HG03280 (cell line): ENCODE results near the gene ABCA2.
"Not testable (repeated sequence)": the region's sequence is repeated elsewhere in the genome, so short reads cannot be mapped to it uniquely, and the experiment has no call there.

Source experiments
- ATAC-seq: cut with Tn5 transposase; IDR thresholded peaks from one replicate; pipeline ENCODE4 v1.9.1; 2021; ENCODE audit warnings: mild to moderate bottlenecking, moderate library complexity; ENCODE audit not compliant: unreplicated experiment

Gene ABCA2

DNA sequence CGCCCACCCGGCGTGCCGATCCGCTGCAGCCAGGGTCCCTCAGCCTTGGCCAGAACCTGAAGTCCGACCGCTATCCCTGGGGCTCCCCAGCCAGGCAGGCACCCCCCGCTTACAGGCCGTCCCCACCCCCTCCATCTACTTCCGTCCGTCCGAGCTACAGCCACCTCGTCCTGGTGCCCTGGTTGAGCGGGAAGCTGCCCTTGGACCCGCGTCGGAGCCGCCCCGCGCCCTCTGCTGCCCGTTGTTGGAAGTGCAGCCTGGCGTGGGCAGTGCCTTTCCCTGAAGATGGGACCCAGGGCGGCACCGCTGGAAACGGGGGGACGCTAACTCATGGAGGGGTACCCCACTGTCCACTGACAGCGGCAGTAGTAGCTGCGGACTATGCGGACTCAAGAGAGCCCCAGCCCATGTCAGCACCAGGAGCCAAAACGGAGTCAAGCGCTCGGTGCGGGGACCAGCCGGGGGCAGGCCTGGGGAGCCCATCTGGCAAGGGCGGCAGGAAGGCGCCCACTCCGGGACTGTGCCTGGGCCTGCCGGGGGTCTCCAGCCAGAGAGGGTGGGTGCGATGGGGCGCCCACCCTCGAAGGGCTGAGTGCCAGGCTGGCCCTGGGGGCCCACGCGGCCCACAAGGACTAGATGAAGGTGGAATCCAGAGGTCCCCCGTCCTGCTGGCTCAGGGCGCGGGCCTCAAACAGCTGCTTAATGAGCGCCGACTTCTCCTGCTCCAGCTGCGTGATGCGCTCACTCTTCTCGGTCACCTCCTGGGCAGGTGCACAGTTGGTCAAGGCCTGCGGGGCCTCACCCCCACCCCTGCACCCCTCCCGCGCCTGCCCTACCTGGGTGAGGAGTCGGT is 36.2 kb upstream of the ABCA2 start:
- ATAC-seq, result no peak

DNA sequence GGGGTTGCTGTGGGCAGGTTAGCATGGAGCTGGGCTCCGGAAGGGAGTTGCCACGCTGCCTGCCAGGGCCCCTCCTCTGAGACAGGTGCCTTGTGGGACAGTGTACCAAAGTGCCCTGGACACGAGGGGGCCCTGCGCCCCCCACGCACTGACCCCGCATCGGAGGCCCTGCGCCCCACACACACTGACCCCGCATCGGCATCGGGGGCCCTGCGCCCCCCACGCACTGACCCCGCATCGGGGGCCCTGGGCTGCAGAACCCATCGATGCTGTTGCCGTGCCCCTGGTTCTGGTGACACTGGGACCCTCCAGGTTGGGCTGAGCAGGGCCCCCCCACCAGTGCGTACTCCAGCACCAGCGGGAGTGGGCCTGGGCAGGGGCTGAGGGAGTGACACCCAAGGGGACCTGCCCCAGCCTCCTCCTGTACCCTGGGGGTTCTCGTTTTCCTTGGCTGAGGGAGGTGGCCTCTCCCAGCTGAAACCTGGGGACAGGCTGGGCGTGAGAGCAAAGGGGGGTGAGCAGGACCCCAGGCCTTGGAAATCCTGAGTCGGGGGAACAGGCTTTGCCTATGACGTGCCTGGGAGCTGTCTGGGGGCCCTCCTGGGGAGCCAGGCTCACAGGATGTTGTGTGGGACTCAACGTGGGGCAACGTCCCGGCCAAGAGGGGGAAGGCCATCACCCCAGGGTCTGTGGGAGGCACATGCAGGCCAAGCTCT is 35.4 kb upstream of the ABCA2 start:
- no peak for ATAC-seq

DNA sequence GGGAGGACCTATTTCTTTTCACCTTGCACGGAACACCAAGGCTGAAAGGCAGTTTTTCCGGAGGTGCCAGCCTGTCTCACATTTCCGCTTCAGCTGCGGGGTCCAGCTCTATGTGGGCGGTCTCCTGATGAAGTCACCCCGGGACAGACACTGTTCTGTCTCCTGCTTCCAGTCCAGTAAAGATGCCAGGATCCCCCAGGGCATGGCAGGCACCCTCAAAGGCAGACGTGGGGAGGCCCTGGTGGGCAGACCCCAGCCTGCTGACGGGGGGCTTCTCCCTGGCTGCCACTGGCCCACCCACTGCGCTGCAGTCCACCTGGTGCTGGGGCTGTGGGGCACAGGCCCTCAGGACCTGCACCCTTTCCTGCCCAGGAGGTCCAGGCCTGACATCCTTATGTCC is 34.8 kb upstream of the ABCA2 start:
- ATAC-seq, result not testable (repeated sequence)

DNA sequence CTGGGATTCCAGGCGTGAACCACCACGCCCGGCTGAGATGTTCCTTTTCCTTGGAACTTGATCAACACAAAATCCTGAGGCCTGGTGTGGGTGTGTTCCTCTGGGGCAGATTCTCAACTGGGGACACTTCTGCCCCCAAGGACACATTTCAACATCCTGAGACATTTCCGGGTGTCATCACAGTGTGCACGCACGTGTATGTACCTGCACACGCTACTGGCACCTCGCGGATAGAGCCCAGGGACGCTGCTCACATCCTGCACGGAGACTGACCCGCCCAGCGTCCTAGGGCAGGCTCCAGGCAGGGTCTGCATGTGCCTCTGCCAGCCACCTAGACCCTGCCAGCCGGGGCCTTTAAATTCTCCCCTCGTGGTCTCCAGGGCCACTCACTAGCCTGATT is 34.3 kb upstream of the ABCA2 start:
- ATAC-seq, result no peak

DNA sequence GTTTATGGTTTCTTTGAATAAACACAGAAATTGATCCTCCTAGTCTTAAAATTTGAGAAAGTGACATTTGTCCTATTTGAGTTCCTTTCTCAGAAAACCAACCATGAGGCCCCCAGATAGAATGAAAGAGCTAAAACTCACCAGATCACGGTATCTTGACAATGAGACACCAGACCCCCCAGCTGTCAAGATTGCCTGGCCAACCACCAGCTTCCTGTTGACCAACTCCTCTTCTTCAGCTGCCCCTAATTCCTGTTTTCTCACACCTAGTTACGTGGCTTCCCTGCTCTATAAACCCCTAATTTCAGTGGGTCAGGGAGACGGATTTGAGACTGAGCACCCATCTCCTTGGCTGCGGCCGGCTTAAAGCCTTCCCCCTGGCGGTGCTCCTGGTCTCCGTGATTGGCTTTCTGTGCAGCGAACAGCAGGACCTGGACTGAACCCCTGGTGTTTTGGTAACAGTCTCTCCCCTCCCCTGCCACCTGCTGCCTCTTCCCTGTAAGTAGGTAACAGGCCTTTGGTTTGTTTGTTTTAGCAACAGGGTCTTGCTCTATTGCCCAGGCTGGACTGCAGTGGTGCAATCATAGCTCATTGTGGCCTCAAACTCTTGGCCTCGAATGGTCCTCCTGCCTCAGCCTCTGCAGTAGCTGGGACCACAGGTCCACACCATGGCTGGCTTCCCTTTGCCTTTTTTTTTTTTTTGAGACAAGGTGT is 30.6 kb upstream of the ABCA2 start:
- ATAC-seq, result no peak

DNA sequence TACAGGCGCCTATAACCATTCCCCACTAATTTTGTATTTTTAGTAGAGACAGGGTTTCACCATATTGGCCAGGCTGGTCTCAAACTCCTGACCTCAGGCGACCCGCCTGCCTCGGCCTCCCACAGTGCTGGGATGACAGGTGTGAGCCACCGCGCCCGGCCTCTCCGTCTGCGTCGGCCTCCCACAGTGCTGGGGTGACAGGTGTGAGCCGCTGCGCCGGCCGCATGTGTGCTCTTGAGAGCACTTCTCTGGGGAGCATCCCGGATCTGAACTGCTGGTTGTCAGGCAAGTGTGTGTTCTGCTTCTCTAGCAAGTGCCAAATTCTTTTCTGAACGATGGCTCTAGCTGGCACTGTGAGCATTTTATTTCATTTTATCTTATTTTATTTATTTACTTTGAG is 29.5 kb upstream of the ABCA2 start:
- ATAC-seq, result no peak

DNA sequence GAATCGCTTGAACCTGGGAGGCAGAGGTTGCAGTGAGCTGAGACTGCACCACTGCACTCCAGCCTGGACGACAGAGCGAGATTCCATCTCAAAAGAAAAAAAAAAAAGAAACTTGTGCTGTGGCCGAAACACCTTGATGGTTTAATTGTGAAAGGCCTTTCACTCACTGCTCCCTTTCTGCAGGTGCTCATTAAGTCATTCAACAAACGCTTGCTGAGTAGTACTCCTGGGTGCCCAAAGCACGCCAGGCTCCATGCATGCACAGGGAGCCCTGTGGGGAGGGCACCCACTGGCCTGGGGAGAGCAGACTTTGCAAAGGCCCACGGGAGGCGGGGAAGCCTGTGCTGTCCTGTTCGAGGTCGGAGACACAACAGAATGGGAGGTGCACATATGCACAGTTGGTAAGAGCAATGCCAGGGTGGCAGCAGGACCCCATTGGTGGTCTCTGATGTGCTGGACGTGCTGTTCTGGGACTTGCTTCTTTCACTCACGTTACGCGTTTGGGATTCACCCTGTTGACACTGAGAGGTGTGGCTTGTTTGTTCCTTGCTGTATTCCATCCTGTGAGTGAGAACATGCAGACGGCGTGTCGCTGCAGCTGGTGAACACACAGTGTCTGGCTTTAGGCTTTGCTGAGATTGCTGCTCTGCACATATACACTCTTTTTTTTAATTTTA is 28.8 kb upstream of the ABCA2 start:
- ATAC-seq, result no peak

DNA sequence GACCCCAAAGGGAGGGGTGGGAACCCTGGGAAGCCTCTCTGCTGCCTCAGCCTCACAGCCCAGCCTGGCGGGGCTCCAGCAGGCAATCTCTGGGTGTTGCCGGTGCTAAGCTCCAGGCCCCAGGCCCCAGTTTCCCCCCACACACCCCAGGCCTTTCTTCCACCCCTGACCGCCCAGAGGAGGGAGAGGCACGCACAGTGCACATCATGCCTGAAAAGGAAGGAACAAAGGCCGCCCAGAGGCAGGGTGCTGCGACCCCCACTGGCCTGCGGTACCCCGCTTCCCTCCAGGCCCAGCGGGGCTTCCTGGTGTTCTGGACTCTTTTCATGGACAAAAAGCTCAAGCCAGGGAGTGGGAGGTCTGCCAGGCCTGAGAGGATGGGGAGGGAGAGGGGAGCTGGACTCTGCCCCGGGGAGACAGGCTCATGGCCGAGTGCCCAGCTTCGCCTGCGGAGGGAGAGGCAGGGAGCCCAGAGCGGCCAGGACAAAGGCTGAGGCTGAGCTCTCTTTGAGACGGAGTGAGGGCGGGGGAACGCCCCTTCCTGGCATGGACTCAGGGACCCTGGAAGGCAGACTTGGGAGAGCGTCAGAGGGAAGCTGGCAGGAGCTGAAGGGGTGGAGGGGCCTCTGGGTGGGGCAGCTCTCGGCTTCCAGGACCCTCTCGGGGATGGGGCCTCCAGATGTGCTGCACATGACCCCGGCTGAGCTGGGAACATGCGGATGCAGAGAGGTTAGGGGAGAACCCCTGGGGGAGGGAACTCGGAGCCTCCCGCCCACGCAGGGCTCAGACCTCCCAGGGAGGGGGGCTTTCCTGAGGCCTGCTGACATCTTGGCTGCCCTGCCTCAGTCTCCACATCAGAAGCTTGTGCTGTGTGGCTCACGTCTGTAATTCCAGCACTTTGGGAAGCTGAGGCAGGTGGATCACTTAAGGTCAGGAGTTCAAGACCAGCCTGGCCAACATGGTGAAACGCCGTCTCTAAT is 27.6 kb upstream of the ABCA2 start:
- ATAC-seq, result no peak

DNA sequence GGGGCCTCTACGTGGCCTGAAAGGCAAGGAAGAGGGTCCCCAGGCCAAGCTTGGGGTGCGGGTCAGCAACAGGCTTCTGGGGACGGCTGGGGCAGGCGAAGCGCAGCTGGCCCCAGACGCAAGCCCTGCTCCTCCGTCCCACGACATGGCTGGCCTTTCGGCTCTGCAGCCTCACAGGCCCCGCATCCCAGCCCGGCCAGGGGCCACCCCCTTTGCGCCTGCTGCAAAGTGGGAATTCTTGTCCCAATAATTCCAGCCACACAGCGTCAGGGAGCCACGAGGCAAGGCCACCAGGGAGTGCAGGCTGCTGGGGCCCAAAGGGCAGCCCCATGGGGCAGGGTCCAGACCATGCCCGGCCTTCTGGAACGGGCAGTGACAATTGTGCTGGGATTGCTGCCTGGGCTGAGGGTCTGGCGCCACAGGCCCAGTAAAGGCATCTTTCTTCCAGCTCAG is 26.9 kb upstream of the ABCA2 start:
- ATAC-seq, result no peak

DNA sequence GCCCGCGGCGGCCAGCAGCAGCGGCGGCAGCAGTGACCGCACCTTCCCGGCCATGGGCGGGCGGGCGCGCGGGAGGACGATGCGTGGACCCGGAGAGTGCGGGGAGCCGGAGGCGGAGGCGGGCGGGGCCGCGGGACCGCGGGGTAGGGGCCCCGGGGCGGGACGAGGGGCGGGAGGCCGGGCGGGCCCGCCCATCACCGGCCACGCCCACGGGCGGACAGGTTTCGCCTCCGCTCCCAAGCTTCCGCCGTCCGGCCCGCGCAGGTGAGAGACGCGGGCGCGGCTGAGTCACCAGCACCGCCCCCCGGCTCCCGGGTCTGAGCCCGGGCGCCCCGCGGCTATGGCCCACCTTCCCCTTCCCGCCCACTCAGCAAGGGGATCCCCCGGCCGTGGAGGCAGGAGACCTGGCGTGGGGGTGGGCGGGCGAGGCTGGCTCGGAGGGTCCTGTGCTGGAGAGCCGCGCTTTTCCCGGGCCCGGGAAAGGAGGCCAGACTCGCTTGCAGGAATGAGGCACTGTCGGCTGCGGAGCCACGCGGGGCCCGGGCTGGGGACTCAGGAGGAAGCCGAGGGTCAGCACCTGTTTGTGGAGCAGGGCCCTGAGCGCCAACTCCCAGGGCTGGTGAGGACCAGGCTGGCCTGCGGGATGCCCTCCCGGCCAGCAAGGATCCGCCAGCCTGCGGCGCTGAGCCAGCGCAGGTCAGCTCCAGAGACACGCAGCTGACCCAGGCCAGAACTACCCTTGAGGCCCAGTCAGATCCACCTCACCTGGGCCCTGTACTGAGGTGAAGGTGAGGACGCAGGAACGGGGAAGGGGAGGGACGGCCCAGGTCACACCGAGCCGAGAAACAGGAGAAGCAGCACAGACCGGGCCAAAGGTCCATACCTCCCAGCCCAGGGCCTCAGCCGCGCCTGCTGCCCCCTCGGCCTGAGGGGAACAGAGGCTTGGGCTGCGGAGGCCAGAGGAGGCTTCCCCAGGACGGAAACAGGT is 26.2 kb upstream of the ABCA2 start, which contains the start of gene ENTPD2:
Gene ENTPD2, minus strand, starts transcription at position 118 of the 988 bp plus-strand sequence. Its CDS starts 64 bp downstream, at position 54.
- no peak for ATAC-seq

DNA sequence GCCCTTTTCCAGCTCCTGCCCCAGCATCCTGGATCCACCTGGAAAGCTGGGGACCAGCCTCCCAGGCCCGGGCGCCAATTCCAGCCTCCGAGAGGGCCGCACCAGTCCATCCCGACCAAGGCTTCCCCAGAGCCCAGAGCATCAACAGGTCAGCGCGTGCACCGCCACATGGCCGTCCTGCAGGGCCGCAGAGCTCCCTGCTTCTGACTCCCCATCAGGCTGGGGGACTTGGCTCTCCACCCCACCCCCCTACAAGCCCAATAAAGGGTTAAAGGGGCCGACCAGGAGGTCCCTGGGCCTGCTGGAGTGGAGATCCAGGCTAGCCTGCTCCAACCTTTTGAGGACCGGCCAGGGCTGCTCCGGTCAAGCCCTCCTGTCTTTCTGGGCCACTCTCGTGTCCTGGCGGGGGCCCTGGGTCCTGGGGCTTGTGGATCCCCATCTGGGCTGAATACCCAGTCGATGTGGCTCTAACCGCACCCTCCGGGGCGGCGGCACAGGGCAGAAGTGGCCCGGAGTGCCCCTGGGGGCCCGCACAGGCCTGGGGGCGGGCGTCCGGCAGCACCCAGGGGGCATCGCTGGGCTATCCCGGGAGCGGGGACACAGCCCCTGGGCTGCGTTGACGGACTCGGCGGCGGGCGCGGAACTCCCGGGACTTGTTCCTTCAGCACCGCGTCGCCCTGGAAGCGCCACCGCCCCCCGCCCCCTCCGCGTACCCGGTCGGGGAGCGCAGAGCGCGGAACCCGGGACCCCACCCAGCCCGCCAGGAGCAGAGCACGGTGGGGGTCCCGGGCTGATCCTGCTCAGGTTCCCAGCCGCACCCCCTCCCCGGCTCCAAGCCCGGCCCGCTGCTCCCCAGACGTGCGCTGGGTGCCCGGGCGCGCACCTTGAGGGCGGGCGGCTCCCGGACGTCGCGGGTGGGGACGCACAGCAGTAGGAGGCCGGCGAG is 25.2 kb upstream of the ABCA2 start:
- no peak for ATAC-seq

DNA sequence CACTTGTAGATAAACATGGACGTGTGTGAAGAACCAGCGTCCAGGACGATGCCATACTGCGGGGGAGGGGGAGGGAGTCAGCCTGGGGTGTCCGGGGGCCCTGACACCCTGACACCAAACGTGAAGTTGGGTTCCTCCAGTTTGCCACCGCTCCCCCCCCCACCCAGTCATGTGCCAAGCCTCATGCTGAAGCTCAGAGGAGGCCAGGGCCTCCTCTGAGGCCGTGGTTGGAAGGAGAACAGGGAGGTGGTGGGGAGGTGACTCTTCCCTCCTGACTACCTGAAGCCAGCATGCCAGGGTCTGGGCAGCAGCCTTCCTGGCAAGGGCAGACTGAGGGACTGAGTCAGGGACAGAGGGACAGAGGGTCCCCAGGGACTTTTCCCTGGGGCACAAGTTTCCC is 24.3 kb upstream of the ABCA2 start:
- ATAC-seq, result no peak

DNA sequence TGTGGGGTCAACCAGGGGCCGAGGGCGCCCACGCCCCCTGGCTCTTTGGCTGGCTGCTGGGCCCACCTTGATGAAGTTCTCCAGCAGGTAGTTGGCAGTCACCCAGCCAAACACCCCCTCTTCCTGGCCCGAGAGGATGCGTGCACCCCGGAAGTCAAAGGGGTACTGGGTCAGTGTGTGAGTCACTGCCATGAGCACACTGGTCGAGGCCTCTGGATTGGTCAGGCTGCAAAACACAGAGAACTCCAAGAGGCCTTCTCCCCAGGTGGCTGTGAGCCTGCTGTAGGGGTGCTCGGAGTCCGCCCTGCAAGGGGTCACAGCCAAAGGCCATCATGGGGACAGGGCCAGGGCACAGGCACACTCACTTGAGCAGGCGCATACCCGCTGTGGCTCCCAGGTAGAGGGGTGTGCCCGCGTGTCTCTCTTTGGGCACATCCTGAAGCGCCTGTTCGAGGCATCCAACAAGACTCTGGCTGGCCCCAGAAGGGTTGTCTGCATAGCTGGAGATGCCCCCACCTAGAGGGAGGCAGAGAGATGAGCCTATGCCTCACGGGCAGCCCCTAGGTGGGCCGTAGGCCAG is 23.2 kb upstream of the ABCA2 start:
- ATAC-seq, result no peak

DNA sequence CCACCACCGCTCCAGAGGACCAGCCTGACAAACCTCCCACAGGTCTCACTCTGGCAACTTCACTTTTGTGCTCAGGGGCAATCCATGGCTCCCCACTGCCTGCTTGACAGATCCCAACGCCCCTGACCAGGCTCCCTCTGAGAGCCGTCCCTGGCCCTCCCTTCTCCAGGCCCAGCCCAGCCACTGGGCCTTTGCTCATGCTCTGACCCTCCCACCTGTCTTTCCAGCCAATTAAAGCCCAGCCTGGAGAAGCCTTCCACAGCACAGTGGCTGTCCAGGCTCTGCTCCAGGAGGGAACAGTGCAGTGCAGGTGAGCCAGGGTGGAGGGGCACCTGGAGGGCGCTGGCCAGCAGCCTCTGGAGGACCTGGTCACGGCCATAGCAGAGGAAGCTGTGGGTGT is 22.5 kb upstream of the ABCA2 start:
- no peak for ATAC-seq

DNA sequence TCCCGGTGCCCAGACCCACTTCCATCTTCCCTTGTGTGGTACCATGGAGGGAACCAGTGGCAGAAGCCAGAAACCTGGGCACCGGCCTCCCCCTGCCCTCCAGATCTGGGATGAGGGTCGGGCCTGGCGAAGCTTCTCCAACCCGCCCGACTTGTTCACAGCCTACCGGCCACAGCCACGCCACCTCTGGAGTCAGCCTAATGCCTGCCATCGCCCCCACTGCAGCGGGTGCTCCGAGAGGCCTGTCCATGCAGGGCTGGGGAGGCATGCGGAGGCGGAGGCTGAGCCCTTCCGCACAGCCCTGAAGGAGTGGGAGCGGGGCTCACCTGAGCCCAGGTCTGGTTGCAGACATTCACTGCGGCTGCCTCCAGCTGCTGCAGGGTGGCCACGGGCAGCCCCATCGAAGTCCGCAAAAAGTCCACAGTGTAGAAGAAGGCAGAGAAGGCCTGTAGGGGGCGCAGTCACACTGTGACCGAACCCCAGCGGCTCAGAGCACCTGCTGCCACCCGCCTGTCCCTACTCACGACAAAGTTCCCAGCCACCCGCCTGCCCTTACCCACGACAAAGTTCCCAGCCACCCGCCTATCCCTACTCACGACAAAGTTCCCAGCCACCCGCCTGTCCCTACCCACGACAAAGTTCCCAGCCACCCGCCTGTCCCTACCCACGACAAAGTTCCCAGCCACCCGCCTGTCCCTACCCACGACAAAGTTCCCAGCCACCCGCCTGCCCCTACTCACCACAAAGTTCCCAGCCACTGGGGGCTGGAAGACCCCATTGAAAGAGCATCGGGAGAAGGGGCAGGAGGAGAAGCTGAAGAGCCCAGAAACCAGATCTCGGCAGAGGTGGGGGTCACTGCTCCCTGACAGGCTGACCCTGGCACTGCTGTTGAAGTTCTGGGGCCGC is 21.8 kb upstream of the ABCA2 start:
- no peak for ATAC-seq
